Bronchial epithelial cell (primary cell): ENCODE data around the gene NLRP9. TPM values are rescaled to one million over a fixed set of nuclear protein-coding genes. Genes with fewer than 3 reads are reported as not detected.

Experiments
- DNase-seq: peaks from one replicate; pipeline ENCODE4 v3.0.0-alpha.2; 2010; ENCODE audit warnings: low read depth
- FAIRE-seq: peaks from 2 replicates; lab custom pipeline; 2011; peaks lifted over from hg19 to GRCh38; lab: Jason Lieb, UNC
- H3K27me3 ChIP-seq: 2 replicates; pipeline ENCODE4 v1.5.1; 2011; ENCODE audit warnings: low read length; ENCODE audit not compliant: control insufficient read depth, insufficient read depth
- H3K36me3 ChIP-seq: 2 replicates; pipeline ENCODE4 v1.5.1; 2011; ENCODE audit warnings: low read length; ENCODE audit not compliant: control insufficient read depth, insufficient read depth
- H3K4me3 ChIP-seq: 2 replicates; pipeline ENCODE4 v1.5.1; 2011; ENCODE audit warnings: mild to moderate bottlenecking, low read depth, low read length, control low read depth
- total RNA-seq: library from RNA; depleted of rRNA; stranded (reverse); fragments of >200 nt; gene quantifications from 2 replicates; pipeline ENCODE4 v1.2.1, GENCODE V29; 2014
- TF ChIP-seq, protein P1 (sequence below): IDR thresholded peaks from 2 replicates; pipeline ENCODE4 v1.5.1; 2011; ENCODE audit warnings: mild to moderate bottlenecking, moderate library complexity, low read length, control low read depth, inconsistent platforms; ENCODE audit not compliant: insufficient read depth, severe bottlenecking

NLRP9 gene
- total RNA-seq, 1 donor from 2014 or later: not detected

DNA sequence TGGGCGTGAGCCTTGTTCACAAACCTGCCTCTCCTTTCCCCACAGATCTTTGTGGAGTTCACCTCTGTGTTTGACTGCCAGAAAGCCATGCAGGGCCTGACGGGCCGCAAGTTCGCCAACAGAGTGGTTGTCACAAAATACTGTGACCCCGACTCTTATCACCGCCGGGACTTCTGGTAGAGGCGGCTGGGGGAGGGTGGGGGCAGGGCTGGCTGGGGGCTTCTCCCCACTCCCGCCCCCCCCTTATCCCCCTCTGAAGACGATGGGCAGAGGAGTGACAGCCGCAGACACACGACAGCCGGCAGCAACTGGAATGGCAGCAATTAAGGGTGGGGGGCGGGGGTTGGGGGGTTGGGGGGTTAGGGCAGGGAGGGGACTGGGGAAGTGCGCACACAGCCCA lies 64.3 kb downstream of the NLRP9 start:
- DNase-seq (no peak), FAIRE-seq (no peak)
- TF ChIP-seq, protein P1, sequence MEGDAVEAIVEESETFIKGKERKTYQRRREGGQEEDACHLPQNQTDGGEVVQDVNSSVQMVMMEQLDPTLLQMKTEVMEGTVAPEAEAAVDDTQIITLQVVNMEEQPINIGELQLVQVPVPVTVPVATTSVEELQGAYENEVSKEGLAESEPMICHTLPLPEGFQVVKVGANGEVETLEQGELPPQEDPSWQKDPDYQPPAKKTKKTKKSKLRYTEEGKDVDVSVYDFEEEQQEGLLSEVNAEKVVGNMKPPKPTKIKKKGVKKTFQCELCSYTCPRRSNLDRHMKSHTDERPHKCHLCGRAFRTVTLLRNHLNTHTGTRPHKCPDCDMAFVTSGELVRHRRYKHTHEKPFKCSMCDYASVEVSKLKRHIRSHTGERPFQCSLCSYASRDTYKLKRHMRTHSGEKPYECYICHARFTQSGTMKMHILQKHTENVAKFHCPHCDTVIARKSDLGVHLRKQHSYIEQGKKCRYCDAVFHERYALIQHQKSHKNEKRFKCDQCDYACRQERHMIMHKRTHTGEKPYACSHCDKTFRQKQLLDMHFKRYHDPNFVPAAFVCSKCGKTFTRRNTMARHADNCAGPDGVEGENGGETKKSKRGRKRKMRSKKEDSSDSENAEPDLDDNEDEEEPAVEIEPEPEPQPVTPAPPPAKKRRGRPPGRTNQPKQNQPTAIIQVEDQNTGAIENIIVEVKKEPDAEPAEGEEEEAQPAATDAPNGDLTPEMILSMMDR: no peak
- H3K27me3 ChIP-seq: no peaks in the 10 kb centered on the region
- H3K36me3 ChIP-seq: peaks cover 30% of the 10 kb centered on the region
- H3K4me3 ChIP-seq: no peak overlapping the region

GRCh38 chr19:55673465-55673864 lies 64.7 kb downstream of the NLRP9 start:
- Histone ChIP-seq H3K4me3 (no peak overlapping the region), H3K36me3 (peaks cover 30% of the 10 kb centered on the region), H3K27me3 (no peaks in the 10 kb centered on the region)
- no peak for DNase-seq
- TF ChIP-seq, protein P1: no peak
- no peak for FAIRE-seq

GRCh38 chr19:55672418-55672817 lies 65.8 kb downstream of the NLRP9 start:
- Histone ChIP-seq H3K27me3 (no peaks in the 10 kb centered on the region), H3K4me3 (no peak overlapping the region), H3K36me3 (peaks cover 29% of the 10 kb centered on the region)
- TF ChIP-seq, protein P1: no peak
- no peak for FAIRE-seq
- no peak for DNase-seq

DNA sequence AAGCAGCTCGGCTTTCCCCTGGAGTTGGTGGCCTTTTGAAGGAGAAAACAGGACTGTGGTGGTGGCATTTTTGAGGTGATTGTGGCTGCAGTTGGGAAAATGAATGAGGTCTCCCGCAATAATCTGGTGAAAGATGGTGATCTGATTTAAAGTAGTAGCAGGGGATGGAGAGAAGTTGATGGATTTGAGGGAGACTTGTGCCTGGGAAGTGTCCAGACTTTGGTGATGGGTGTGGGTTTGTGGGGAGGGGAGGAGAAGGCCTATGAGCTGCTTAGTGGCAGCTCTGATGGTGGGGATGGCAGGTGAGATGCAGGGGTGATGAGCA lies 67.2 kb downstream of the NLRP9 start:
- no peak for FAIRE-seq
- TF ChIP-seq, protein P1: no peak
- Histone ChIP-seq H3K27me3 (no peaks in the 10 kb centered on the region), H3K4me3 (no peak overlapping the region), H3K36me3 (peaks cover 37% of the 10 kb centered on the region)
- DNase-seq: no peak

DNA sequence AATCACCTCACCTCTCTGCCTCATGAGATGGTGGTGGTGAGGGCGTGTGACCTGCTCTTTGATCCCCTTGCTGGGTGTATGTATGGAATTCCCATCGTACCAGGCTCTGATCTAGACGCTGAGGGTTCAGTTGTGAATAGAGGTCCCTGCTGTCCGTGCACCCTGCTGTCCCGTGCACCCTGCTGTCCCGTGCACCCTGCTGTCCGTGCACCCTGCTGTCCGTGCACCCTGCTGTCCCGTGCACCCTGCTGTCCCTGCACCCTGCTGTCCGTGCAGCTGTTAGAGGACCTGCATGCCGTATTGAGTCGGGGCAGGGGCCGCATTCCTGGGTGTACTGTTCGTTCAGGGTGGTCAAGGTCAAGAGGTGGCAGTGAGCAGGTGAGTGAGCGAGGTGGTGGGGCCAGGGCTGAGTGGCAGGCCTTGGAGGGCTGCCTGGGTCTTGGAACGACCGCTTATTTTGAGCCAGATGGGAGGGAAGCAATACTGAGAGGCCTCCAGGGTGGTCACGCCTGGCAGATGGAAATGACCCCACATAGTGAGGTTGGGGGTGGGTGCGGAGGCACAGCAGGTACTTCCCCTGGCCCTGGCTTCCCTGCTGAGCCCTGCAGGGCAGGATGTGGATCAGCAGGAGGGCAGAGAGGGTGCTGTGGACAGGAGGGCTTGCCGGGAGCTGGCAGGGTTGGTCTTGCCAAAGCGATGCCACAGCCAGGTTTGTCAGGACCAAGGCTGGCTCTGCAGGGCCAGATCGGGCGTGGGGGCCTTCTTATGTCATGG lies 67.7 kb downstream of the NLRP9 start:
- no peak for DNase-seq
- TF ChIP-seq, protein P1: no peak
- H3K4me3 ChIP-seq: no peak overlapping the region
- peaks cover 39% of the 10 kb centered on the region for H3K36me3 ChIP-seq
- peak; percentile 100 for FAIRE-seq
- H3K27me3 ChIP-seq: no peaks in the 10 kb centered on the region
